LoVo (cell line): Measurements from ENCODE around the gene PDE10A.

ENCODE experiments used
- DNase-seq: peaks from one replicate; pipeline ENCODE4 v3.0.0-alpha.2; 2016; ENCODE audit warnings: low spot score

The PDE10A gene

DNA sequence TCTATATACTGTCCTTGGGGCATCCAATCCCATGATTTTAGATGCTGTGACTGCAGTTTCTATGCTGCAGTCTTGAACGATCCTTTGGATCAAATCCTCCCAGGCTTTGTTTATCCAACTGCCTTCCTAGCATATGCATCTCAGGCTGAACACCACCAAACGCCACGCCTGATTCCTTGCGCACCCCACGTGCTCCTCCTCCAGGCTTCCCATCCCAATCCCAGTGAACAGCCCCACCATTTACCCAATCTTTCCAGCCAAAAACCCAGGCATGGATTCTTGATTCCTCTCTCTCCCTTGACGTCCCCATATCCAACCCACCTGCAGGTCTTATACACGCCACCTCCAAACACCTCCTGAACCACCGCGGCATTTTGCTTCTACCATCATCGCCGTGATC is 7.8 kb downstream of the PDE10A start:
- no peak for DNase-seq

DNA sequence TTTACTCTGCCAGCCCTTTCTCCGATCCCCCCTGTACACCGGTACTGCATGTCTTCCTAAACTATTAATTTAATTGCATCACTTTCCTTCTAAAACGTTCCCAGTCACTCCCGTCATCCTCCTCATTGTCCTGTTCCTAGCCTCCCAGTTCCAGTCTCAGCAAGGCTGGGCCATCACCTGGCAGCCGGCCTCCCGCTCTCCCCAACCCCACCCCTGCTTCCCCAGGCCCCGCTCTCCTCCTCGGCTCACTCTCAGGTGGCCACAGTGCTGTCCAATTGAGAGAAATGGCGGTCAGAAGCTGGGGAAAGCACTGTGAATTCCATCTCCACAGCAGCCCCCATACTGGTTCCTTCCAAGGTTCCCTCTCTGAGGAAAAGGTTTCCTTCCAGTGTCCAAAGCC is 8.9 kb downstream of the PDE10A start:
- DNase-seq, result no peak

DNA sequence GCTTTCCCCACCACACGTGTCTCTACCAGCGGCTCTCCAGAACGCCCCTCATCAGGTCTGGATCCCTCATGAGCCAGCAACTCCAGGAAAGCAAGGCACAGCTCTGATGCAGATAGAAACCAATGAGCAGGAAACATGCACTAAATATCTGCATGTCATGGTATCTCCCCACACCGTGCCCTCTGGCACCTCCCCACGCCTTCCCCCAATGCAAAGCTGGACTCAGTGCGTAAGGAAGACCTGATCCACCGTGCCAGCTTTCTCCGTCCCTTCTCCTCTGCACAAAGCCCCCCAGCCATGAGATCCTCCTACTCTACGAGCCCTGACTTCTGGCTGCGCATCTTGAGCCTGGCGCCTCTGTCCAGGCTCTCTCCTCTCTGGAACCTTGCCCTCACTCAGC is 9.4 kb downstream of the PDE10A start:
- no peak for DNase-seq

DNA sequence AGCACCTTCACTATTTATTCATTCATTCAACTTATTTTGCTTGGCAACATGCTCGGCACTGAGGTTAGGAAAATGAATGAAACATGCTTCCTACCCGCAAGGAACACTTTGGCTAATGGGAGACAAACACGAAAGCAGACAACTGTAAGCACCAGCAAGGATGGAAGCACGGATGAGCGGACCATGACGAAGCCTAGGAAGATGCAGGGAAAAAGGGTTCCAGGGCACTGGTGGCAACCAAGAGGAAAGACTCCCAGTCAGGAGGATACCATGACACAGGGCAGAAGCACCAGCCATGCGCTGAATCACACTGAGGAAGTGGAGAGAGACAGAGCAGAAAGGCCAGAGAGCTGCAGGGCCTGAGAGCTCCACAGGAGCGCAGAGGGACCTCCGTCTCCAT is 9.8 kb downstream of the PDE10A start:
- no peak for DNase-seq

DNA sequence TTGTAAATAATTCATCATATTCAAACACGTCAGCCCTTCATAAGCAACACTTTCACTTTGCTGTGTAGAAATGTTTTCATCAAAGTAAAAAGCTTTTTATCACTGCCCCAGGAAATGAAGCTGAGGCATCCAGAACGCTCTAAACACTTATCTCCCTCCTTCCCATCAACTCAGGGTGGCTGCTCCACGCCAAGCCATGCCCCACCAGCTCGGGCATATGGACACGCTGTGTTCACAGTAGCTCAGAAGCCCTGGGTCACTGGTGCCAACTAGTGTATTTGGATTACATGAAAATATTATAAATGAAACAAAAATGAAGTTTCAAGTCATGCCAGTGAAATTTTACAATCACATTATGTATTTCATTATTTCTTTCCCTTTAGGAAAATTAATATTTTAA is 10.3 kb downstream of the PDE10A start:
- no peak for DNase-seq

DNA sequence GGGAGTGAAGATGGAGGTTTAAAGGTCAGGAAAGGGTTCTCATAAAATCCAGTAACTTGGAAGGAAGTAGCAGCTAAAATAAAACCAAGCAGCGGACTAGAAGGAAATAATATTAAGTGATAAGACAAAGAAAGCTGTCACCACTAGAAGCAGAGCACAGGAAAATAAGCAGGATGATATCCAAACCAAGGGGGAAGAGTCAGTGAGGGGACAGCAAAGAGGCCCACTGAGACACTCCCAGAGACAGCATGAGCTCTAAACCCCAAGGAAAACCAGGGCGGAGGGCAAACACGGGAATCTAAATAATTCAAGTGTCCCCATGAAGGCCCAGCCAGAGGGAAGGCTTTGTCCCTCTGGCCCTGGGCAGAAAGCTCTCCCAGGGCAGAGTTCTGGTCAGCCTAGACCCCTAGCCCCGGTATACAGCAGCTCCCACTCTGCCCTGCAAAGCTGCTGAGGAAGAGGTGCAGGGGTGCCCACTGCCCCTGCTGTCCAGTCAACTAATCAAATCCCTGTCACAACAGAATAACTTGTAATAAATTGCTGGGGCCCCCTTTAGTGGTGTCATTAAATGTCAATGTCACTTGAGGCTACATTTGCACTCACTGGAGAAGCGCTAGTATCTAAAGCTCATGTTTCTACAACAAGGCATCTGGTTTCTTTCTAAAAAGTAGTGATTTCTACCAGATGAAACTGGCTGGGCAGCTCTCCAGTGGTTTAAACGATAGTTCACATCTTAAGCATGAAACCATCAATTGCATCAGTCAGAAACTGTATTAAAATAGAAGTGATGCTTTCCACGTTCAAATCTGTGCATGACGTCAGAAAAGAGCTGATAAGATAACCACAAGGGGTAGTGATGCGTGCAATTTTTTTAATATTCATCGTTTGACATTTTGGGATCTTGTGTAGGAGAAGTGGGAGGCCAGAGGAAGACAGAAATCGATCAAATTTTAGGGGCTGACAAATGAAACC is 13.6 kb downstream of the PDE10A start:
- no peak for DNase-seq

DNA sequence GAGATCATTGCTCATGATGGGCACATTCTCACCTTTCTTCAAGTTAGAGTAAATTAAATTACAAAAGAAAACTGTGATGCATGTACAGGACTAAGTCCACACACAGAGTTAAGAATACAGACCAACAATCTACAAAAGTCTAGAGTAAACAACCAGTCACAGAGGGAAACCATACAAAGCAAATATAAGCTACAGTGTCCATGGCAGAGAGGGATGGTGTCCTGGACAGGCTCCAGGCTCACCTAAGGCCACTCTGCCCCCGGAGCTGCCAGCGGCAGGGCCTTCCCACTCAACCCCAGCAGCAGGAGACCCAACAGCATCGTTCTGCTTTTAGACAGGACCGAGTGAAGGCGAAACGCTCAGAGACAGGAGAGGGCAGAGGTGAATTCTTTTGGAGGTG is 16.0 kb downstream of the PDE10A start:
- no peak for DNase-seq

DNA sequence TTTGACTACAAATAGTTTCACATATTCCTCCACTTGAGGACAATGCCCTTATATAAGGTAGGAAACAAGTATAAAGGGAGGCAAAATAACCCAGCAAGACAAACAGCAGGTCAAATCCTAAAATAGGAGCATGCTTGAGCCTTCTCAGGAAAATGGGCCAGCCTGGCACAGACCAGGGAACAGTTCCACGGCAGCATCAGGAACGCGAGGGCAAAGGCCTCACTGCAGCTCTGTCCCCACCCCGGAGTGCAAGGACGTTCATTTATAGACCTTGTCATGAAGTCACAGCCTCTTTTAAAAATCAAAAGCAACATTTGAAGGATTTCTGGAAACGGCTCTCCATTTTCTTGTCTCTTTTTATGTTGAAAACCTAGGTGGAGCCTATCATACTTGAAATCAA is 17.1 kb downstream of the PDE10A start:
- no peak for DNase-seq

DNA sequence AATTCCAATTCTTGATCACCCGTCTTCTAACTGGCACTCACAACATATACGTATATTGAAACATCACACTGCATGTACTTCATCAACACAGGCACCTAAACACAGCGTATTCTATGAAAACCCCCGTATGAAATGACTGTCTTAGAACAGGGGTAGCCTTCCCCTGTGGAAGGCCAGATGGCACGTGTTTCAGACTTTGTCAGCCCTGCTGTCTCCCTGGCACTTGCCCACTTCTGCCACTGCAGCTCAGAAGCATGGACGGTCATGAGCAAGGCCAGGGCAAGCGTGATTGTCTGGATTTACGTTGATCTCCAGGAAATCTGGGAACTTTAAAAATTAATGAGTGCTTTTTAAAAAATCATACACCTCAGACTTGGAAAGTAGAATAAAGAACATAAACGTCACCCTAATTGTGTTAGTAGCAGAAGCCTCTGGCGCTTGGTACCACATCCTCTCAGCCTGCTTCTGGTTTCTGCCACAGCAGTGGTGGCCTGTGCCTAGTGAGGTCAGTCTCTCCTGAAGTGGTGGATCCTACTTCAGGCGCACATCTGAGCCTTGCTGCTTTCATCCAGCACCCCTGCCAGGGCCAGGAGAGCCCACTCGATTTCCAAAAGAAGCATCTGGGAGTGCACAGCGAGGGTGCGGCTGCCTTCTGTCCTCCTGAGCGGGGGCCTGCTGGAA is 18.3 kb downstream of the PDE10A start:
- no peak for DNase-seq

DNA sequence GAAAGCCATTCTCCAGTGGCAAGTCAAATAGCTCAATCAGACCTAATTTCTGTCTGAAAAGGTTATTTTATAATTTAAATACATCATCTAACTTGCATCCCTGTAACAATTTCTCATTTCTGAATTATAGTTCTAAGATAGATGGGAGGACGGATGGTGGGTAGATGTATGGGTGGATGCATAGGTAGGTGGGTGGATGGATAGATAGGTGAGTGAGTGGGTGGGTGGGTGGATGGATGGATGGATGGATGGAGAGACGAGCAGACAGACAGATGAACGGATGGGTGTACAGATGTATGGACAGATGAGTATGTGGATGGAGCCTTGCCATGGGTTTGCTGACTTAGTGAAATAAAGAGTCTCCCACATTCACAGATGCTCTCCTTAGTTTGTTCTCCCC is 20.0 kb downstream of the PDE10A start:
- DNase-seq, result no peak

DNA sequence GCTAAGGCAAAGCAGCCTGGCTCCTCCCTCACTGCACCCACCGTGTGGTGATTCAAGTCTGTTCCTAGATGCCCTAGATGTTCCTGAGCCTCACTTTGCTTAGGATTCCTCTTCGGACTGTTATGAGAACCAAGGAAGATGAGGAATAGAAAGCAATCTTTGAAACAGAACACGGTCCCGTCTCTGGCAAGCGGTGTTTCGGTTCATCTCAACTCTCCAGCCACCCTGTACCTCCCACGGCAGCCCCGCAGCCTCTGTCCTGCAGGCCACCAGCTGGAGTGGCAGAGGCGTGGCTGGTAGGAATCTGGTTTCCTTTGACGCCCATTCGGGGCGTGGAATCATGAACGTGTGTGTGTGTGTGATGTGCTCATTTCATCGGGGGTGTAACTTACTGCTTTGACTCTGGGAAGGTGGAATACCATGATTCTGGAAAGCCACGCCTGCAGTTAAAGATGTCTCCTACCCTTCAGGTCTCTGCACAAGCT is 21.3 kb downstream of the PDE10A start:
- no peak for DNase-seq

DNA sequence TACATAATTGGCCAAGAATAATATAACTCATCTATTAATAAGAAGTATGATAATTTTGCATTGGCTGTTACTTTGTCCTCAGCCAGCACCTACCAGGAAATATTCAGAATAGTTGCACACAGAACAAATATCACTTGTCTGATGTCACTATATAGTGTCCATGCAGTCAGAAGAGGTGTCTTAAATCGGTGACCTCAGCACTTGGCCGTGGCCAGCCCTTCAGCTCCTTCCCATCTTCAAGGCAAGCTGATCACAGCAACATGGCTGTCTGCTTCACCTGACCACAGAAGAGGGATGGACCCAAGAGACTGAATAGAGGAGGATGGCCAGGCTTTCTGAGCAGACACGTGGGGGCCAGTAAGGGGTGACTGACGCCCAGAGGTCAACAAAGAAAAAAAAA is 22.2 kb downstream of the PDE10A start:
- DNase-seq, result no peak

DNA sequence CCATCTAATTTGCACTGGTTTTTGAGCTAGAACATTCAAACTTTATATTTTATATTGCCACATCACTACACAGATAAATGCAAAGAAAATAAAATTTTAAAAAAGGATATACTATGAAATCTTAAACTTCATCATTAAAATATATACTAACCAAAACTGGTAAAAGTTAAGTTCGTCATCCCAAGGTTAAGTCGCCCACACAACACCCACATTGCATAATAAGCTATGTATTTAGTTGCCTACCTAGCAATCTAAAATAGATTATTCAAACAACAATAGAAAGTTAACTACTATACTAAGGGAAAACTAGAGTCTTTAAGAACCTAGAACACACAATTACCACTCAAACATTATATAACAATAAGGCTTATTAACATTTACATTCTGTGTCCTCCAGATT is 24.5 kb downstream of the PDE10A start:
- DNase-seq, result no peak

DNA sequence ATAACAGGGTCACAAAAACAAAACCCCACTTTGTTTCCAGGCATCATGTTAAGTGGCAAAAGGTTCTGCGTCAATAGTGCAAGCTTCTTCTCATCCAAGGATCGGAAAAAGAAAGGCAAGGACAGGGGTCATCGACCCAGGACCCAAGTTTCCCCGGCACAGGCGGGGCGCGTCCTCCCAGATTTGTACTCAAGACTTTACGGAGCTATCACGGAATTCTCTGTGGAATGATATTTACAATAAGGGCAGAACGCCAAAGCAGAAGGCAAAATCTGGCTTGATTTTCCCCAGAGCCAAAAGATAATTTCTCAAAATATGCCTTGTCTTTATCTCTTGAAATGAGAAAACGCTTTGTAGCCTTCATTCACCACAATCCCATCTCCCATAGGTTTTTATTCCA is 25.5 kb downstream of the PDE10A start:
- DNase-seq, result no peak

DNA sequence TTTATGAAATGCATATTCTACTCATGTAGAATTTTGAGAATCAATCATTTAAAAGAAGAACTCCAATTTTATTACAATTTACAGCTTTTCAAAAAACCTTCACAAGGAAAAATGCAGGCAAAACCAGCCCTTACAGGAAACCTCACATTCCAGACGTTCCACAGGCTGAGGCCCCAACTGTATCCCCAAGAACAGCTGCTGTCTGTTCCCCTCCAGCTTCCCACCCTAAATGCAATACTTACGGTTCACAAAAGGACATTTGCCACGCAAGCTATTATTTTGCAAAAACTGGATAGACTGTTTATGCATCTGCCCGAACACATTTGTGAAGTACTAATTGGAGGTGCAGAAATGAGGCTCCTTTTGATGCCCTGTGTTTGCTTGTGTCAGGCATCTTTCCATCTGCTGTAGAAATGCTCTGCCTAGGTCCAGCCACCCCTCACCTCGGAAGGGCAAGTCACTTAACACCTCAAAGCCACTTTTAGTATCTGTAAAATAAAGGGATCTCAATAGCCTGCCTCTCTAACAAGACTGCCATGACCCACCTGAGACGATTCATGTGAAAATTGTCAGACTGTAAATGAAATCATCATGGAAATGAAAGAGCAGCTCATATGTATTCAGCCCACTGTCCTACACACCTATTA is 26.5 kb downstream of the PDE10A start:
- no peak for DNase-seq

DNA sequence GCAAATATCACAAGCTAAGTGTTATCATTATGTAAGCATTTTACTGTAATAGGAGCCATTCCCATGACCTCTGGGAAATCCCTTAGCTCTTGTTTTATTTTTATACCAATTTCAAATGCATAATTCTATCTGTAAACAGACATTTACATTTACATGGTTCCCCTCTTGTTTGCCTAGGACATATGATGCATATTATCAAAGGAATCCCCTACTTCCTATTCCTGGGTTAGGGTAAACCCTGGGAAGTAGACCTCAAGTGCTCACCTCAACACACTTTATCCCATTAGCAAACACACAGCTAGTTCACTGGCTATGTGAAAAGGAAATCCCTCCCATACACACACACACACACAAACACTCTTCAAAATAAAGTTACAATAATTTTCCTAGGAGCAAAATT is 27.1 kb downstream of the PDE10A start:
- DNase-seq, result no peak

DNA sequence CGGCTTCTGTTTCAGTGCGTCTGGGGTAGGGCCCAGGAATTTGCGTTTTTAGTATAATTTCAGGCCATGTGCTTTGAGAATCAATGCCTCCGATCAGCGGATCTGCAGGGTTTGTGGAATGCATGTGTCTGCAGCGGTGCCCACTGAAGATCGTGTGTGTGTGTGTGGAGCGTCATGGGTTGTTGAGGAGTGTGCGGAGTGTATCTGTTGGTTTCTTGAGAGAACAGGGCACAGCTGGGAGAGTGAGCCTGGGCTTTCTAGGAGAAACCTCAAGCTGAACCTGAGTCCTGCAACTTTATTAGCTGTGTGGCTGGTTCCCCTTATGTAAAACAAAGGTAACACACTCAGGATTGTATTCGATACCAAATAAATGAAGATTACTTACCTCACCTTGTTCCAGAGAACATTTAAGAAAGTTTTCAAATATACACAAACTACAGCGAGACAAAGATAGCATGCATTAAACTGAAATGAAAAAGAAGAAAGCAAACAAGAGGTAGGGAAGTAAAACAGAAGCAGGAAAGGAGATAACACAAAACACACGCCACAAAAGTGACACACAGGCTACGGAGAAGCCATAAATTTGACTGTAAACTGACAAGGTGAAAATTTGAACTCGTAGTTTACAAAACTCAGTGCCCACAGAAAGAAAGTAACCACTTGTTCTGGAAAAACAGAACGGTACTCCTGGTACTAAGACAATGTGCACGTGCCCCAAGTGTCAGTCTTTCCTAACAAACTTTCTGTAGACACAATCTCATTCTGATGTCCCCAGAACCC is 28.8 kb downstream of the PDE10A start:
- no peak for DNase-seq

DNA sequence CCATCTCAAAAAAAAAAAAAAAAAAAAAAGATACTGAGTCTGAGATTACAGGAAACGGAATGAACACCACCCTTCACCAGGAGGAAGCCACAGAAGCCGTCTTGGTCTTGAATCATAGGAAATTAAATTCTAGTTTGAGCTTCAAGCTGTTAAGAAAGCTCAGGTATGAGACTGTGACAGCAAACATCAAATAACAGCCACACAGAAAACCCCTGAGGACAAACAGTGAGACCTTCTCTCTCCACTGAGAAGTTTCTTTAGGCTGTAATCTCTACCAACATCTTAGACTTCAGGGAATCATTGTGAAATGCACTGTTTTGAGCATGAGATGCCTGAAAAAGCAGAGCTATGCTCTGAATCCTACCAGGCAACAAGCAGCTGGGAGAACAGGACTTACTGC is 30.8 kb downstream of the PDE10A start:
- DNase-seq, result no peak

DNA sequence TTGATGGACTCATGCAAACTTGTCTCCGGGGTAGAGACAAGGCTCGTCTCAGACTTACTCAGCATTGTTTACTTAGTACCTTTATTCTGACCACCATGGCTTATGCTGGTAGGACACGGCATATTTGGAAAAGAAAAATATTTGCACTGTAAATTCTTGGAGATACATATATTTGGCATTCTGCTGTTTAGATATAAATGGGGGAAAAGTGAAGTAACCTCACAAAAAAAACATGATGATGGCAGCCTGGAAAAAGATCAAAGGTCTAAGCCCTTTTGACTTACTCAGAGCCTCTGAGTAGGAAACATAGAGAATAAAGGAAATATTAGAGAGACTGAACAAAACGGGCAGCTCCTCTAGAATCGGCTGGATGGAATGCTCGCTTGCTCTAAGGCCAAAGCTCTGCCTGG is 32.5 kb downstream of the PDE10A start:
- DNase-seq, result no peak

DNA sequence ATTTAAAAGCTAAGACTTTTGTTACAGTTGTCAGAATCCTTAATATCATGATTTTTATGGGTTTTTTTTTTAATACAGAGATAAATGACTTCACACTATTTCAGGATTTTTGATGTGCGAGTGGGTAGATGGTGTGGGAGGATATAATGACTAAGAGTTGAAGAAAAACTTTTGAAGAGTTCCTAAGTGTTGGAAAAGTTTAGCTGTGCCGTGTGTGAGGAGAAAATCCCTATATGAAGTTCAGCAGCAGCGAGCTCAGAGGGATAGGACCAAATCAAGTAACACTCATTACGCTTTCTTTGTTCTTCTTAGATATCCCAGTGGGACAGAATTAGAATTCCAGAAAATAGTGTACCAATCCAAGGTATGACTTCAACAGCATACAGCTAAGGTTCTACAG is 34.1 kb downstream of the PDE10A start:
- DNase-seq, result no peak

DNA sequence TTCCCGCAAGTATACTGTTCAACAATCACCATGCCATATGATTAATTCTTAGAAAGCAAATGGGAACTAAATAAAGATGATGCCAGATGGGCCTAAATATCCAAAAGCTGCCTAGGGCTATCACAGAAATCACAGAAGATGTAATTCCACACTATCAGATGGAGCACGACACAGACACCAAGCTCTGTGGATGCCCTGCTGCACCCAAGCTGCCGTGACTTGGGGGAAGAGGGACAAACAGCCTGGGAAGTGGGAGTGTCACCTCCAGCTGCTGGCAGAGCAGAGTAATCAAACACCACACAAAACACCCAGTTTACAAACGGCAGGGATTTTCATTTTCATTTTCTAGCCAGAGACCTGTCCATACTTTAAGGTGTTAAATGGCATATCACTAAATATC is 35.7 kb downstream of the PDE10A start:
- DNase-seq, result no peak

DNA sequence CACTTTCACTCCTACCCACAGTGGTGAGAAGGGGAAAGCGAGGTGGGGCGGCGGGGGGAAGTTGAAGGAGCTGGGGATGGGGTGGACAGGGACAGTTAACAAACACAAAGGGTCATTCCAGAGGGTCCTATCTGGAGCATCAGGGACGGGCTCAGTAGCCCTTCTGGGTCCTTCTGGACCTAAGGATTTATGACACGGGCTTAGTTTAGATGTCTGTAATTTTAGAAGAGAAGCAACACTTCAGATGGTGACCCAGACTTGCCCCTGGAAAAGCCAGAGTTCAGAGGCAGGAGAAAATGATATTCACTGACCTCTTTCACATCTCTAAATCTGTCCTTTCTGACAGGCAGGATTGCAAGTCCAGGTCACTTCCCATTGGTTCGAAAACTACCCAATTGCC is 36.3 kb downstream of the PDE10A start:
- no peak for DNase-seq
